ENCODE data around the gene YTHDF1. TPM values are rescaled to one million over a fixed set of nuclear protein-coding genes. Genes with fewer than 3 reads are reported as not detected.
"Not testable (repeated sequence)": the region's sequence is repeated elsewhere in the genome, so short reads cannot be mapped to it uniquely, and the experiment has no call there.

Gene YTHDF1
- total and polyA plus RNA-seq, 7 experiments from 2014 or later, result 27.5 to 52.1 (median 42.0) TPM

DNA sequence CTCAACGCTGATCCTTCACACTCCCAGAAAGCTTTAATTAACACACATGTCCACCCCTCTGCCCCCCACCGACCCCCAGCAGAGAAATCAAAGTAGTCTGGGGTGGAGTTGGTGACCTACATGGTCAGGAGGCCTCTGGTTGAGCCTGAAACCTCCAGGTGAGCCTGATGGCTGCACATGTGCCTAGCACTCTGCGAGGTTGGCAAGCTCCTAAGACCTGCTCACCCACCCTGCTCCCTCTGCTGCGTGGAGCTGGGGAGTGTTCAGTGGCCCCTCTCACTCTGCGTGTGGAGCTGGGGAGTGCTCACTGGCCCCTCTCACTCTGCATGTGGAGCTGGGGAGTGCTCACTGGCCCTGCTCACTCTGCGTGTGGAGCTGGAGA, 7.9 kb upstream of the YTHDF1 start:
- ChIA-PET CTCF (interaction anchor here (0.9 to 3.0 kb wide), 12 partner anchors 10 to 160 kb away, joined by 3 to 31 read pairs (median 5); partner anchors contain the start of genes ARFGAP1 and BIRC7), POLR2A (interaction anchor here (0.8 kb wide), 1 partner anchor 51 kb away, joined by 3 read pairs; no protein-coding TSS in a partner anchor)
- ATAC-seq, result no peak
- H3K27me3 ChIP-seq (ENCODE audit: control insufficient read depth in 2 of 2, insufficient read depth in 2 of 2, low read length in 2 of 2), result no peaks in the 10 kb centered on the region
- Mint-ChIP-seq H3K4me3 (no peak overlapping the region), H3K36me3 (no peaks in the 10 kb centered on the region), H3K27ac (no peak overlapping the region), H3K4me1 (peaks cover 0 to 6% (median 0%) of the 10 kb centered on the region in 7 donors), H3K9me3 (no peaks in the 10 kb centered on the region), H3K27me3 (peaks cover 0 to 15% (median 0%) of the 10 kb centered on the region in 5 donors)
- no peak overlapping the region for H3K4me3 ChIP-seq (ENCODE audit: low read length)
- no peak overlapping the region for H3K27ac ChIP-seq (ENCODE audit: low read depth, low read length)
- no peaks in the 10 kb centered on the region for H3K4me1 ChIP-seq (ENCODE audit: control insufficient read depth in 2 of 2, insufficient read depth in 2 of 2, low read length in 2 of 2)
- H3K36me3 ChIP-seq (ENCODE audit: control insufficient read depth in 2 of 3, insufficient read depth in 3 of 3, low read length in 3 of 3), result no peaks in the 10 kb centered on the region
- no peak for DNase-seq
- intact Hi-C loops (cut with micrococcal nuclease), result loop anchor here (1.0 kb wide), 2 partner anchors 67 to 157 kb away; no protein-coding TSS in a partner anchor
- no peaks in the 10 kb centered on the region for H3K9me3 ChIP-seq (ENCODE audit: control insufficient read depth in 2 of 3, low read length in 3 of 3)

DNA sequence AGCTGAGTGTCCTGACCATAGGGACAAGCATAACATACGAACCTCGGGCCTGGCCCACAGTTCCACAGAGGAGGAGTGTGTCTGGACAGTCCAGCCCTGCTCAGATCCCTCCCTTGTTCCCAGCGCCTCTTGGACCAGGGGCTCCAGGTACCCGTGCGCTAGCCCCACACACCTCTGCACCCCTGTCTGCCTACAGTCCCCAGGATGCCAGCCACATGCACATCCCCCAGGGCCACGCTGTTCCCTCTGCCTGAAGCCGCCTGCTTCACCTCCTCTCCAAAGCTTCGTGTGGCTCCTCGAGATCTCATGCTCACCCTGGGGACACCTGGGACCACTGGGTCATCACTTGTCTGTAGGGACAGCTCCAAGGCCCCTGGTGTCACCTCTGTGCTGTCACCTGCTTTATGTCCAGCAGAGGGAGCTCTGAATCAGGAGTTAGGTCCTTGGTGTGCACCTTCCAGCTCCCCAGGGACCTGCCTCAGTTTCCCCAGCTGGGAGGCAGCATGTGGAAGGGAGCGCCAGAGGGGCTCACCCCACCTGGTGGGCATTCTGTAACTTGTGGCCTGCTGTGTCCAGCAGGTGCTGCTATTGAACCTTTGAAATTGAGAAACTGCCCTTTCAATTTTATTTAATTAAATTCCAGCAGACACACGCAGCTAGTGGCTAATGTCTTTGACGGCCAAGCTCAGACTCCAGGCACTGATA, 7.3 kb upstream of the YTHDF1 start:
- Mint-ChIP-seq H3K27me3 (peaks cover 0 to 9% (median 0%) of the 10 kb centered on the region in 5 donors), H3K27ac (no peak overlapping the region), H3K4me3 (no peak overlapping the region), H3K36me3 (no peaks in the 10 kb centered on the region), H3K4me1 (peaks cover 0 to 6% (median 0%) of the 10 kb centered on the region in 7 donors), H3K9me3 (no peaks in the 10 kb centered on the region)
- Histone ChIP-seq H3K36me3 (ENCODE audit: control insufficient read depth in 2 of 3, insufficient read depth in 3 of 3, low read length in 3 of 3) (no peaks in the 10 kb centered on the region), H3K27me3 (ENCODE audit: control insufficient read depth in 2 of 2, insufficient read depth in 2 of 2, low read length in 2 of 2) (no peaks in the 10 kb centered on the region), H3K9me3 (ENCODE audit: control insufficient read depth in 2 of 3, low read length in 3 of 3) (no peaks in the 10 kb centered on the region), H3K27ac (ENCODE audit: low read depth, low read length) (no peak overlapping the region), H3K4me1 (ENCODE audit: control insufficient read depth in 2 of 2, insufficient read depth in 2 of 2, low read length in 2 of 2) (no peaks in the 10 kb centered on the region), H3K4me3 (ENCODE audit: low read length) (no peak overlapping the region)
- intact Hi-C loops (cut with micrococcal nuclease), result loop anchor here (1.0 kb wide), 2 partner anchors 68 to 158 kb away; no protein-coding TSS in a partner anchor
- ATAC-seq (peak; percentile 66), DNase-seq (peak in 8 of 9 donors; percentile 22 to 60 (median 36))
- ChIA-PET POLR2A (interaction anchor here (0.6 to 1.1 kb wide), 2 partner anchors 25 to 319 kb away, joined by 3 read pairs; no protein-coding TSS in a partner anchor), CTCF (interaction anchor here (0.6 to 3.0 kb wide), 16 partner anchors 10 to 750 kb away, joined by 3 to 31 read pairs (median 4); partner anchors contain the start of genes ARFGAP1 and BIRC7)

DNA sequence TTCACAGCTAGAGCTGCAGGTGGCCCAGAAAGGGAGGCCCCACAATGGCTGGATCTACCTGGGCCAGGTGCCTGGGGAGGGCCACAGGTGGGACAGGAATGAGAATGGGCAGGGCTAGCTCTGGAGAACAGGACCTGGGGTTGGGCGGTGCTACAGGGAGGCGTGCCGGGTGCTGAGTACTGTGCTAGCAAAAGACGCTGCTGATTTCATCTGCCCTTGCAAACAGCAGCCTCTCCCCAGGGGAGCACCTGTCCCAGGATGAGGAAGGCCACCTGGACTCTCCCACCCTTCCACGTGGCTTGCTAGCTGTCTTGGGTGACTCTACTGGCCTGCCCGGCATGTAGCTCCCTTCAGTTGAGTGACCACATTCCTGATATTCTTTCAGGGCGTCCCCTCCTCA, 6.6 kb upstream of the YTHDF1 start:
- intact Hi-C loops (cut with micrococcal nuclease), result no loop called here
- Mint-ChIP-seq H3K4me1 (peaks cover 0 to 6% (median 0%) of the 10 kb centered on the region in 7 donors), H3K27ac (no peak overlapping the region), H3K4me3 (no peak overlapping the region), H3K36me3 (no peaks in the 10 kb centered on the region), H3K9me3 (no peaks in the 10 kb centered on the region), H3K27me3 (peaks cover 0 to 9% (median 0%) of the 10 kb centered on the region in 5 donors)
- Histone ChIP-seq H3K27ac (ENCODE audit: low read depth, low read length) (no peak overlapping the region), H3K36me3 (ENCODE audit: control insufficient read depth in 2 of 3, insufficient read depth in 3 of 3, low read length in 3 of 3) (no peaks in the 10 kb centered on the region), H3K4me1 (ENCODE audit: control insufficient read depth in 2 of 2, insufficient read depth in 2 of 2, low read length in 2 of 2) (no peaks in the 10 kb centered on the region), H3K4me3 (ENCODE audit: low read length) (no peak overlapping the region), H3K27me3 (ENCODE audit: control insufficient read depth in 2 of 2, insufficient read depth in 2 of 2, low read length in 2 of 2) (no peaks in the 10 kb centered on the region), H3K9me3 (ENCODE audit: control insufficient read depth in 2 of 3, low read length in 3 of 3) (no peaks in the 10 kb centered on the region)
- CTCF ChIA-PET, result interaction anchor here (0.6 to 3.0 kb wide), 10 partner anchors 9 to 751 kb away, joined by 3 to 31 read pairs (median 5); partner anchors contain the start of gene BIRC7
- DNase-seq (no peak), ATAC-seq (no peak)
- POLR2A ChIA-PET, result interaction anchor here (0.6 to 1.1 kb wide), 2 partner anchors 24 to 318 kb away, joined by 3 read pairs; no protein-coding TSS in a partner anchor

DNA sequence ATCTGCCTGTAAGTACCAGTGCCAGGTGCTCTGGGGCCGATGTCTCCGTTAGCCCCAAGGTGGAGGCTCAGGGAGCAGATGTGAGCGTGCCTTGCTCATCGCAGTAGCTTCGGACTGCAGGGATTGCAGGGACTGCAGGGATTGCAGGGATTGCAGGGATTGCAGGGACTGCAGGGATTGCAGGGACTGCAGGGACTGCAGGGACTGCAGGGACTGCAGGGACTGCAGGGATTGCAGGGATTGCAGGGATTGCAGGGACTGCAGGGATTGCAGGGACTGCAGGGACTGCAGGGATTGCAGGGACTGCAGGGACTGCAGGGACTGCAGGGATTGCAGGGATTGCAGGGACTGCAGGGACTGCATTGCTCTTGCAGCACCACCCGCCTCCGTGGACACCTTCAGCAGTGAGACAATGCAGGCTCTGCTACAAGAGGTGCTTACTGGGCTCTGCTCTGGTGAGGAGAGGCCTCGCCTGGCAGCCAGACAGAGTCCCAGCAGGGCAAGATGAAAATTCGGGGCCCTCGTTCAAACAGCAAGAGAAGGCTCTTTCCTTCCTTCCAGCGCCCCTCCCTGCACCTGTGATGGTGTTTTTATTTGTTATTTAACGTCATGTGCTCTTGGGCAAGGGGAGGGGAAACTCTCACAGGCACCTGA, 5.6 kb upstream of the YTHDF1 start:
- H3K9me3 Mint-ChIP-seq; H3K27me3 Mint-ChIP-seq; DNase-seq; CTCF ChIA-PET; H3K4me3 Mint-ChIP-seq; H3K4me1 Mint-ChIP-seq; H3K9me3 ChIP-seq (ENCODE audit: control insufficient read depth in 2 of 3, low read length in 3 of 3); H3K36me3 ChIP-seq (ENCODE audit: control insufficient read depth in 2 of 3, insufficient read depth in 3 of 3, low read length in 3 of 3); POLR2A ChIA-PET; ATAC-seq; H3K27ac ChIP-seq (ENCODE audit: low read depth, low read length); H3K4me1 ChIP-seq (ENCODE audit: control insufficient read depth in 2 of 2, insufficient read depth in 2 of 2, low read length in 2 of 2); intact Hi-C loops (cut with micrococcal nuclease); H3K27me3 ChIP-seq (ENCODE audit: control insufficient read depth in 2 of 2, insufficient read depth in 2 of 2, low read length in 2 of 2); H3K4me3 ChIP-seq (ENCODE audit: low read length); H3K36me3 Mint-ChIP-seq: not testable (repeated sequence)
- peak overlapping the region in 1 of 9 donors; percentile 38 for H3K27ac Mint-ChIP-seq

DNA sequence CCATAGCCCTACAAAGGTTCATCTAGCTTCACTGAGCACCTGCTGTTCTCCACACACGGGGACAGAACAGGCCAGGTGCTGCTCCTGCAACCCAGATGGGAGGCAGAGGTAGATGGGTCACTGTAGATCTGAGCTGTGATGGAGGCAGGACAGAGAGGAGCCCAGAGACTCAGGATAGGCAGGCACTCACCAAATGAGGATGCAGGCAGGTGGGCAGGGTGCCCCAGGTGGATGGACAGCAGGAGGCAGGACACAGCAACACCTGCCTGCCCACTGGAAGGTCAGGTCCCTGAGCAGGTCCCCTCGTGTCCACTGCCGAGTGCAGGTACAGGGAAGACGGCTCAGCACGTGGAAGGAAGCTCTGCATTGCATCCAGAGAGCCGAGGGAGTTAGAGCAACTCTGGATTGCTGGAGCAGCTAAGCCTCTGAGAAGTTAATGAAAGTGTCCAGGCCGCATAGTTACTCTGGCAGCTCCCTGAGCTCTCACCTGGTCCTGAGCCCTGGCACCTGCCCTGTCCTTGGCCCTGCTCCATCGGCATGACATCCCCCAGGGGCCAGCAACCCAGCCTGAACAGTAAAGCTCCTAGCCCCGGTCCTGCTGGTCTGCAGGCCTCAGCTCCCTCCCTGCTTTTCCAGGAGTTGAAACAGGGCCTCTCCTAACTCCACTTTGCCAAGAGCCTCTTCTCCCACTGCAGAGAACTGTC, 4.9 kb upstream of the YTHDF1 start:
- no peaks in the 10 kb centered on the region for H3K9me3 ChIP-seq (ENCODE audit: control insufficient read depth in 2 of 3, low read length in 3 of 3)
- peaks cover 0 to 7% of the 10 kb centered on the region in 2 donors for H3K4me1 ChIP-seq (ENCODE audit: control insufficient read depth in 2 of 2, insufficient read depth in 2 of 2, low read length in 2 of 2)
- peaks cover 0 to 6% (median 0%) of the 10 kb centered on the region in 5 donors for H3K27me3 Mint-ChIP-seq
- no peaks in the 10 kb centered on the region for H3K36me3 Mint-ChIP-seq
- no peaks in the 10 kb centered on the region for H3K9me3 Mint-ChIP-seq
- H3K4me1 Mint-ChIP-seq, result peaks cover 0 to 8% (median 6%) of the 10 kb centered on the region in 7 donors
- ATAC-seq (no peak), DNase-seq (no peak)
- peak overlapping the region in 1 of 9 donors; percentile 38 for H3K27ac Mint-ChIP-seq
- H3K27ac ChIP-seq (ENCODE audit: low read depth, low read length), result no peak overlapping the region
- no peaks in the 10 kb centered on the region for H3K27me3 ChIP-seq (ENCODE audit: control insufficient read depth in 2 of 2, insufficient read depth in 2 of 2, low read length in 2 of 2)
- H3K4me3 ChIP-seq (ENCODE audit: low read length), result no peak overlapping the region
- H3K36me3 ChIP-seq (ENCODE audit: control insufficient read depth in 2 of 3, insufficient read depth in 3 of 3, low read length in 3 of 3), result no peaks in the 10 kb centered on the region
- ChIA-PET CTCF (interaction anchor here (1.1 kb wide), 1 partner anchor 71 kb away, joined by 4 read pairs; no protein-coding TSS in a partner anchor), POLR2A (no interaction called here)
- intact Hi-C loops (cut with micrococcal nuclease), result no loop called here
- no peak overlapping the region for H3K4me3 Mint-ChIP-seq

DNA sequence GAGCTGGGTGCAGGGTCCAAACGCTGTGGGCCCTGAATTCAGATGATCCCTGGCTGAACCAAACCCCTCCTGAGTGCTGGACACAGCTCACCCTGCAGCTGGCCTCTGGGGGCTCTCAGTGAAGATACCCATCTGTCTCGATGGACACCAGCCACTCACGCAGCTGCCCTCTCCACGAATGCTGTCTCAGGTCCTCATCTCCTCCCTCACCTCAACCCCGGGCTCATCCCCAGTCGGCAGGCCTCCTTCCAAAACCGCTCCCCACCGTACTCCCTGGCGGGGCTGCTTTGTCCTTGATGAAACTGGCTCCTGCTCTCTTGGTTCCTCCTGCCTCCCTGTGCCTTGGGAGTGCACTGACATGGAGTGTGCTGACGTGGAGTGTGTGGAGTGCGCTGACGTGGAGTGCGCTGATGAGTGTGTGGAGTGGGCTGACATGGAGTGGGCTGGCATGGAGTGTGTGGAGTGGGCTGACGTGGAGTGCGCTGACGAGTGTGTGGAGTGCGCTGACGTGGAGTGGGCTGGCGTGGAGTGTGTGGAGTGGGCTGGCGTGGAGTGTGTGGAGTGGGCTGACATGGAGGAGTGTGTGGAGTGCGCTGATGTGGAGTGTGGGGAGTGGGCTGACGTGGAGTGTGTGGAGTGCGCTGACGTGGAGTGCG, 4.1 kb upstream of the YTHDF1 start:
- intact Hi-C loops (cut with micrococcal nuclease), result loop anchor here (5.0 to 10.0 kb wide), 4 partner anchors 283 to 835 kb away; partner anchors contain the start of genes GID8 (in 1 of the 2), RPS21 (in 1 of the 2), TCFL5 (in 1 of the 2) and UCKL1 (in 1 of the 2)
- peak overlapping the region in 1 of 9 donors; percentile 51 for H3K27ac Mint-ChIP-seq
- peaks cover 0 to 6% (median 0%) of the 10 kb centered on the region in 5 donors for H3K27me3 Mint-ChIP-seq
- H3K27me3 ChIP-seq (ENCODE audit: control insufficient read depth in 2 of 2, insufficient read depth in 2 of 2, low read length in 2 of 2), result no peaks in the 10 kb centered on the region
- peaks cover 3 to 9% of the 10 kb centered on the region in 2 donors for H3K4me1 ChIP-seq (ENCODE audit: control insufficient read depth in 2 of 2, insufficient read depth in 2 of 2, low read length in 2 of 2)
- peaks cover 2 to 12% (median 11%) of the 10 kb centered on the region in 7 donors for H3K4me1 Mint-ChIP-seq
- H3K4me3 Mint-ChIP-seq, result no peak overlapping the region
- no peak overlapping the region for H3K27ac ChIP-seq (ENCODE audit: low read depth, low read length)
- no peak overlapping the region for H3K4me3 ChIP-seq (ENCODE audit: low read length)
- ChIA-PET POLR2A (no interaction called here), CTCF (interaction anchor here (1.1 kb wide), 1 partner anchor 71 kb away, joined by 4 read pairs; no protein-coding TSS in a partner anchor)
- no peaks in the 10 kb centered on the region for H3K36me3 ChIP-seq (ENCODE audit: control insufficient read depth in 2 of 3, insufficient read depth in 3 of 3, low read length in 3 of 3)
- DNase-seq (no peak), ATAC-seq (no peak)
- no peaks in the 10 kb centered on the region for H3K36me3 Mint-ChIP-seq
- H3K9me3 ChIP-seq (ENCODE audit: control insufficient read depth in 2 of 3, low read length in 3 of 3), result no peaks in the 10 kb centered on the region
- H3K9me3 Mint-ChIP-seq, result no peaks in the 10 kb centered on the region
